Gastroesophageal sphincter (tissue), 3 donors: ENCODE data around the gene BGN.

Experiments used
- POLR2AphosphoS5 ChIP-seq: sonication (generic); formaldehyde crosslinking; IDR thresholded peaks from one replicate; pipeline ENCODE4 v1.6.1; 2017; ENCODE audit warnings: antibody characterized with exemption
- TF ChIP-seq, protein P1 (sequence below), 4 experiments: fragments of 200-600 bp in 2 of 4; fragments of 450-650 bp in 2 of 4; sonication (generic) in 1 of 4; IDR thresholded peaks; one replicate each; pipeline ENCODE4 v1.5.1; 2017 to 2019; ENCODE audit warnings: antibody characterized with exemption in 4 of 4, mild to moderate bottlenecking in 2 of 4, moderate library complexity in 2 of 4

- TF ChIP-seq, protein P1, sequence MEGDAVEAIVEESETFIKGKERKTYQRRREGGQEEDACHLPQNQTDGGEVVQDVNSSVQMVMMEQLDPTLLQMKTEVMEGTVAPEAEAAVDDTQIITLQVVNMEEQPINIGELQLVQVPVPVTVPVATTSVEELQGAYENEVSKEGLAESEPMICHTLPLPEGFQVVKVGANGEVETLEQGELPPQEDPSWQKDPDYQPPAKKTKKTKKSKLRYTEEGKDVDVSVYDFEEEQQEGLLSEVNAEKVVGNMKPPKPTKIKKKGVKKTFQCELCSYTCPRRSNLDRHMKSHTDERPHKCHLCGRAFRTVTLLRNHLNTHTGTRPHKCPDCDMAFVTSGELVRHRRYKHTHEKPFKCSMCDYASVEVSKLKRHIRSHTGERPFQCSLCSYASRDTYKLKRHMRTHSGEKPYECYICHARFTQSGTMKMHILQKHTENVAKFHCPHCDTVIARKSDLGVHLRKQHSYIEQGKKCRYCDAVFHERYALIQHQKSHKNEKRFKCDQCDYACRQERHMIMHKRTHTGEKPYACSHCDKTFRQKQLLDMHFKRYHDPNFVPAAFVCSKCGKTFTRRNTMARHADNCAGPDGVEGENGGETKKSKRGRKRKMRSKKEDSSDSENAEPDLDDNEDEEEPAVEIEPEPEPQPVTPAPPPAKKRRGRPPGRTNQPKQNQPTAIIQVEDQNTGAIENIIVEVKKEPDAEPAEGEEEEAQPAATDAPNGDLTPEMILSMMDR (IDR thresholded peaks at IDR 0.05), result no peak
- TF ChIP-seq POLR2AphosphoS5, result no peak
These were observed 36.3 kb upstream of the BGN start for GRCh38 chrX:153458476-153458875.
